ENCODE measurements around the gene LTF. TPM values are rescaled to one million over a fixed set of nuclear protein-coding genes. Genes with fewer than 3 reads are reported as not detected.

LTF gene
- total RNA-seq, 1 donor from 2014 or later, result not detected

DNA sequence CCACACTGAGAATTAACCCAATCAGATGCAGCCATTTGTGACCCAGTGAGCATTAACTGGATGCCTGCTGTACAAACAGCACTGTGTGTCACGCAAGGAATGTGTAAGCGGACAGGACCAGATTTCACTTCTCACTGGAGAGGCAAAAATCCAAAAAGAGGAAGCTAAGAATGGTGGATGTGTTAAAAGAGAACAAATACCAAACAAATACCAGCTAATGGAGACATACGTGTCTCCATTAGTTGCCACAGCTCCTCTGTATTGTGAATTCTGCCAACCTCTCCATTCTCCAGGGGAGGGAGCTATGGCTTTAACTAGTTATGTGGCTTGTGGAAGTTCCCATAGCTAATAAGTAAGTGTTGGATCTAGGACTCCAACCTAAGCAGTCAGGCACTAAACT, 2.6 kb downstream of the LTF start:
- TF ChIP-seq, protein P1, sequence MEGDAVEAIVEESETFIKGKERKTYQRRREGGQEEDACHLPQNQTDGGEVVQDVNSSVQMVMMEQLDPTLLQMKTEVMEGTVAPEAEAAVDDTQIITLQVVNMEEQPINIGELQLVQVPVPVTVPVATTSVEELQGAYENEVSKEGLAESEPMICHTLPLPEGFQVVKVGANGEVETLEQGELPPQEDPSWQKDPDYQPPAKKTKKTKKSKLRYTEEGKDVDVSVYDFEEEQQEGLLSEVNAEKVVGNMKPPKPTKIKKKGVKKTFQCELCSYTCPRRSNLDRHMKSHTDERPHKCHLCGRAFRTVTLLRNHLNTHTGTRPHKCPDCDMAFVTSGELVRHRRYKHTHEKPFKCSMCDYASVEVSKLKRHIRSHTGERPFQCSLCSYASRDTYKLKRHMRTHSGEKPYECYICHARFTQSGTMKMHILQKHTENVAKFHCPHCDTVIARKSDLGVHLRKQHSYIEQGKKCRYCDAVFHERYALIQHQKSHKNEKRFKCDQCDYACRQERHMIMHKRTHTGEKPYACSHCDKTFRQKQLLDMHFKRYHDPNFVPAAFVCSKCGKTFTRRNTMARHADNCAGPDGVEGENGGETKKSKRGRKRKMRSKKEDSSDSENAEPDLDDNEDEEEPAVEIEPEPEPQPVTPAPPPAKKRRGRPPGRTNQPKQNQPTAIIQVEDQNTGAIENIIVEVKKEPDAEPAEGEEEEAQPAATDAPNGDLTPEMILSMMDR (conservative IDR thresholded peaks at IDR 0.05), result no peak
- Mint-ChIP-seq H3K4me1 (no peaks in the 10 kb centered on the region), H3K4me3 (no peak overlapping the region), H3K36me3 (ENCODE audit: low read depth) (no peaks in the 10 kb centered on the region), H3K27ac (ENCODE audit: unreplicated experiment) (no peak overlapping the region), H3K27me3 (ENCODE audit: low read depth) (peaks cover 5% of the 10 kb centered on the region), H3K9me3 (peaks cover 5% of the 10 kb centered on the region)
- no peak for DNase-seq (ENCODE audit: low read depth, low spot score)

DNA sequence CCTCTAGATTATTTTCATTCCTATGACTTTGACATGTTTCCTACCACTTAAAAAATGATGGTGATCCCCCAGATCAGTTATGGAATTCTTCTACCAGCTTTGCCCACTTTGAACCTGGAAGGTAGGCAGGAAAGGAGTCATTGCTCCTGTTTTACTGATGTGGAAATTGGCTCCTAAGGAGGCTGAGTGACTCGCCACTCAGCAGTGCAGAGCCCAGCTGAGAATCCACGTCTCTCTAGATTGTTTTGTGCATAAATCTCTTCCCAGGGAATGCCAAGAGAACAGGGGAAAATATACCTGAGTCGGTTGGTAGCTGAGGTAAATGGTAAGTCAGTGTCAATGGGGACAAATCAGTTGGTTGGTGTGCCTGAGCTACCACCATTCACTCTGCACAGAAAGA, 4.7 kb downstream of the LTF start:
- DNase-seq (ENCODE audit: low read depth, low spot score), result no peak
- H3K9me3 Mint-ChIP-seq, result peaks cover 5% of the 10 kb centered on the region
- no peaks in the 10 kb centered on the region for H3K4me1 Mint-ChIP-seq
- TF ChIP-seq, protein P1 (conservative IDR thresholded peaks at IDR 0.05), result no peak
- H3K27me3 Mint-ChIP-seq (ENCODE audit: low read depth), result peaks cover 5% of the 10 kb centered on the region
- no peaks in the 10 kb centered on the region for H3K36me3 Mint-ChIP-seq (ENCODE audit: low read depth)
- H3K27ac Mint-ChIP-seq (ENCODE audit: unreplicated experiment), result no peak overlapping the region
- no peak overlapping the region for H3K4me3 Mint-ChIP-seq

DNA sequence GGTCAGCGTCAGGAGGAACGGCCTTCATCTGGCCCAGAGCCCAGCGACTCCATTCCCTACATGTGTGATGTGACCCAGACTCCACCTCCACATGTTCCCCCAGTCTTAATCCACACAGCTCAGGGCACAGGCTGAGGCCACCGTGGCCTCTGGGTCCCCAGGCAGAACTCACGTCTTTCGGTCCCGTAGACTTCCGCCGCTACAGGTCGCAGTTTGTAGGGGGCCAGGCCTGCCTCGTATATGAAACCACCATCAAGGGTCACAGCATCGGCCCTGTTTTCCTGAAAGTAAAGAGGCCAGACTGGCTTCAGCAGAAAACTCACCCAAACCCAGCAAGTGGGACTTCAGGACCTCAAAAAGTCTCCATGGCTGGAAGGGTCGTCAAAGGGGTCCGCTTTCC, 8.6 kb downstream of the LTF start:
- Mint-ChIP-seq H3K4me3 (no peak overlapping the region), H3K4me1 (no peaks in the 10 kb centered on the region), H3K9me3 (peaks cover 3% of the 10 kb centered on the region), H3K36me3 (ENCODE audit: low read depth) (no peaks in the 10 kb centered on the region), H3K27ac (ENCODE audit: unreplicated experiment) (no peak overlapping the region), H3K27me3 (ENCODE audit: low read depth) (peaks cover 16% of the 10 kb centered on the region)
- DNase-seq (ENCODE audit: low read depth, low spot score), result no peak
- TF ChIP-seq, protein P1 (conservative IDR thresholded peaks at IDR 0.05), result no peak

DNA sequence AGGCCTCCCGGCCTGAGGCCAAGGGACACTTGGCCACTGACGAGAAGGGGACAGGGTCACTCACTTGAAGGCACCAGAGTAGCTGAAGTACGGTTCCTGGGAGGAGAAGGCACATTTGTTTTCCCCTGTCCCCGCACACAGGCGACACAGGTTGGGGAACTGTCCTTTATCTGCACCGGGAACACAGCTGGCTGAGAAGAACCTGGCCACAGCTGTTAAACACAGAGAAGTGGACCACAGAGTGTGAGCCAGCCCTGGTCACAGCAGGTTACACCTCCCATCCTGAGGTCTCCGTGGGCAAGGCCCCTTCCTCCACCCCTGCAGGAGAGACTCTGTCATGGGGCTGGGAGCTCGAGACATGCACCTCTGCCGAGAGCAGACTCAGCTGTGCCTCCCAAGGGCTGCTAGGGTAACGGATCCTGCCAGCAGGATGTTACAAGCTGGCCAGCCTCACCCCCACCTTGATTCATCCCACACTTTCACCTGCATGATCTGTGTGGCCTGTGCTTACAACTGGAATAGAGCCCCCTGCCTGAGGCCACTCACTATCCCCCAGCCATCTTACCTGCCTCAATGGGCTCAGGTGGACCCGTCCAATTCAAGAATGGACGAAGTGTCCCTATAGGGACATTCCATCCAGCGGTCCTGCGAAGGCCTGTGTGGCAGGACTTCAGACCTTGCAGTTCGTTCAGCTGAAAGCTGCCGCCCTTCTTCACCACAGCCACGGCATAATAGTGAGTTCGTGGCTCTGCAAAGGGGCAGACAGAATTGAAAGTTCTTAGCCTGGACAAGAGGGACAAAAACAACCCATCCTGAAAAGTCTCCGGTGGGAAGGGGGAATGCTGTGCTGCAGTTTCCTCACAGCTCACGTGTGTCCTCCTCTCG, 9.2 kb downstream of the LTF start:
- H3K36me3 Mint-ChIP-seq (ENCODE audit: low read depth), result no peaks in the 10 kb centered on the region
- H3K27me3 Mint-ChIP-seq (ENCODE audit: low read depth), result peaks cover 16% of the 10 kb centered on the region
- no peaks in the 10 kb centered on the region for H3K4me1 Mint-ChIP-seq
- peaks cover 1% of the 10 kb centered on the region for H3K9me3 Mint-ChIP-seq
- TF ChIP-seq, protein P1 (conservative IDR thresholded peaks at IDR 0.05), result no peak
- no peak overlapping the region for H3K27ac Mint-ChIP-seq (ENCODE audit: unreplicated experiment)
- no peak for DNase-seq (ENCODE audit: low read depth, low spot score)
- H3K4me3 Mint-ChIP-seq, result no peak overlapping the region

DNA sequence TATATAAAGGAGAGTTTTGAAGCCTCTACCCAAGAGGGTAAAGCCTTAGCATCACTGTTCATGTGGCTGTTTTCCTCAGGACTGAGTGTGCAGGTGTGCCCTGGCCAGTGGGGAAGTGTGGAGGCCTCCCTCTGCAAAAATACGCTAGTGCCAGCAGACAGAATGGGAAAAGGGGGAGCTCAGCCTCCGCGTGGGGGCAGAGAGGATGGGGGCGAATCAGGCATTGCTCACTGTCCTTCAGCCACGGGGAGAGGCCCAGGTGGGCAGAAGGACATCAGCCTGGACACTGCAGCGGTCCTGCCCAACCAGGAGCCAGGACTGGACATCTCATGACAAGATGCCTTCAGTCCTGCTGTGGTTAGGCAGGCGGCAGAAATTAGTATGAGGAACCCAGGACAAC, 10.1 kb downstream of the LTF start:
- Mint-ChIP-seq H3K36me3 (ENCODE audit: low read depth) (no peaks in the 10 kb centered on the region), H3K4me3 (no peak overlapping the region), H3K4me1 (no peaks in the 10 kb centered on the region), H3K9me3 (no peaks in the 10 kb centered on the region), H3K27me3 (ENCODE audit: low read depth) (peaks cover 16% of the 10 kb centered on the region), H3K27ac (ENCODE audit: unreplicated experiment) (no peak overlapping the region)
- DNase-seq (ENCODE audit: low read depth, low spot score), result no peak
- TF ChIP-seq, protein P1 (conservative IDR thresholded peaks at IDR 0.05), result no peak

Measured in neural crest cell (in vitro differentiated cells).